HG03066 (cell line): ENCODE results near the gene HLCS.

Experiments
- ATAC-seq: cut with Tn5 transposase; IDR thresholded peaks from one replicate; pipeline ENCODE4 v1.9.1; 2021; ENCODE audit warnings: low read depth; ENCODE audit not compliant: unreplicated experiment

Gene HLCS

DNA sequence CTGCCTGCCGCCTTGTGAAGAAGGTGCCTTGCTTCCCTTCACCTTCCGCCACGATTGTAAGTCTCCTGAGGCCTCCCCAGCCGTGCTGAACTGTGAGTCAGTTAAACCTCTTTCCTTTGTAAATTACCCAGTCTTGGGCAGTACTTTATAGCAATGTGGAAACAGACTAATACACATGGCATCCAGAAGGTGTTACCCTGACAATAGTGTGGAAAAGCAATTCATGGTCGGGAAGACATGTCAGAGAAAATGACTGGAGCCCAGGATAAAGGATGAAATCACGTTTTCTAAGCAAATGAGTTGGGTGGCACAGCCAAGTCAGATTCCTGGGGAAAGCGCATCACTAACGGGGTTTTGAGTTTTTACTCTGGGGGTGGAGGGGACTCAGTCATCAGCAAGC lies 76.4 kb downstream of the HLCS start:
- no peak for ATAC-seq

DNA sequence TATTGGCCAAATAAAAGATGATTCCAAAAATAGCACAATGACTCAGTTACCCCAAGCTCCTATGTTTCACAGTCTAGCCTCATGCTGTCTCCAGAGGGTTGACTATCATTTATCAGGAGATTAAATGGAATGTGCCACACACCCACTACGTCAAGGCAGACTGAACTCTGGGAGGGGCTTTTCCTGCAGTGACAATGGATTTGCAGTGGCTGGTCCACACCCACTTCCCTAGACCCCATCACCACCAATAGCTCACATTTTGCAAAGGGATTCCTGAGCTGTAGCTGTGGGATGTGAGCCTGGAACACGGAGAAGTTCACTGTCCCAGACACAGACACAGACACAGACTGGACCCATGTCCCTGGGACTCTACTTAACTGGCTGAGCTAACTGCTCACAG lies 77.1 kb downstream of the HLCS start:
- no peak for ATAC-seq

DNA sequence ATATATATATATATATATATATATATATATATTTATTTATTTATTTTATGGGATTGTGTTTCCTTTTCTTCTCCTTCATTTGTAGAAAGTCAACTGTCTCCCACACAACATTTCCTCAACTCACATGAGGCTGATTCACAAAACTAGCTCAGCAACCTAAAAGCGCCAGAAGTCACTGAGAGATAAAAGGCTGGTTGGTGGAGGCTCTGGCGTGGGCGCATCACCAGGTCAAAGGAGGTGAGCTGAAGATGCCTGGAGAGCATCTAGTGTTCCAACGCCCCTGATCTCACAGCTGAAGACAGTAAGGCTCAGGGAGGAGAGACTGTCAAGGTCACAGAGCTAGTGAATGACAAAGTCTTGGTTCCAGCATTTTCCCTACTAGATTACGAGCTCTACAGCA lies 78.0 kb downstream of the HLCS start:
- no peak for ATAC-seq

GRCh38 chr21:36887963-36888362 lies 78.5 kb downstream of the HLCS start:
- no peak for ATAC-seq

GRCh38 chr21:36883532-36884486 lies 82.7 kb downstream of the HLCS start:
- ATAC-seq = no peak

DNA sequence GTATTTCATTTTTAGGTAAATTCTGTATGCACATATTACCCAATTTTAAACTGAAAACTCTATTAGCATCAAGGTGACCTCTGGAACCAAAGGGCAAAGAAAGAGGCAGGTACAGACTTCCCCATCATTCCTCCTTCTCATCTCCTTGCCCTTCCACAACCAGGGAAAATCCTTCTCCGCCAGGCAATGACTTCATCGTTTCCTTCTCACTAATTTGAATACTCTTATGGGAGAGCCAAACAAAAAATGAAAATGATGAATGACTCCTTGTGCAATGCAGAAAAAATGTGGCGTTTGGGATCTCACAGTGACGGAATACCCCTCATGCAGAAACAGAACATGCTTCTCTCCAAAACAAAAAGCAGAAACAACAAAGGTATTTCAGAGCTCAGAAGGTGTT lies 83.7 kb downstream of the HLCS start:
- ATAC-seq = no peak

DNA sequence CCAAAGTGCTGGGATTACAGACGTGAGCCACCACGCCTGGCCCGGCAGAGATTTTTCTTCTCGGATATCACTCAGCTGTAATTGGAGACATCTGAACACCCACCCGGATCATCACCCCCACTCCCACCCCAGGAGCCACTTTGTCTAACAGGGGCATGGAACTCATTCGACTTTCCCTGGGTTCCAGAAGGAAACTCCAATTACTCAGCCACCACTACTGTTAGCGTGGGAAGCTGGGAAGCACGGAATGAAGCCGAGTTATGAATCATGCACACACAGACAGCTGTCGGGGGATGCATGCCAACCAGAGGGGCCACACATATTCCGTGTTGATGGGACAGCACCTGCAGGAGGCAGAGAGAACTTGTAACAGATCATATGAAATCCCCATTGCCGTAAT lies 85.2 kb downstream of the HLCS start:
- ATAC-seq = no peak

DNA sequence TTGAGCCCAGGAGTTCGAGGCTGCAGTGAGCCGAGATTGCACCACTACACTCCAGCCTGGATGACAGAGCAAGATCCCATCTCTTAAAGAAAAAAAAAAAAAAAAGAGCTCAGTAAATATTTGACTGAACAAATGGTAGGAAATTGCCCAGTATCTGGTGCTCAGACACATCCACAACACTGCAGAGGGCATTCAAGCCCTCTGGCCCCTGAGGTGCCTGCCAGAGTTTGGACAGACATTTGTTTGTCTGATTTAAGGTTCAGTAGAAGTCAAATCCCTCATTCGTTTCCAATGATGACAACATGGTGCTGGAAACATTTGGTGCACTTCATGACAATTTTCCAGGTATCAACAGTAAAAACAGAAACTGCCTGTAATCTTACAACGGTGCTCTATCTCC lies 86.6 kb downstream of the HLCS start:
- ATAC-seq = no peak

GRCh38 chr21:36877741-36878140 lies 88.7 kb downstream of the HLCS start:
- no peak for ATAC-seq

- ATAC-seq = no peak
Observed at GRCh38 chr21:36874665-36875064, 91.8 kb downstream of the HLCS start.

GRCh38 chr21:36873513-36873912 lies 93.0 kb downstream of the HLCS start:
- ATAC-seq = no peak

DNA sequence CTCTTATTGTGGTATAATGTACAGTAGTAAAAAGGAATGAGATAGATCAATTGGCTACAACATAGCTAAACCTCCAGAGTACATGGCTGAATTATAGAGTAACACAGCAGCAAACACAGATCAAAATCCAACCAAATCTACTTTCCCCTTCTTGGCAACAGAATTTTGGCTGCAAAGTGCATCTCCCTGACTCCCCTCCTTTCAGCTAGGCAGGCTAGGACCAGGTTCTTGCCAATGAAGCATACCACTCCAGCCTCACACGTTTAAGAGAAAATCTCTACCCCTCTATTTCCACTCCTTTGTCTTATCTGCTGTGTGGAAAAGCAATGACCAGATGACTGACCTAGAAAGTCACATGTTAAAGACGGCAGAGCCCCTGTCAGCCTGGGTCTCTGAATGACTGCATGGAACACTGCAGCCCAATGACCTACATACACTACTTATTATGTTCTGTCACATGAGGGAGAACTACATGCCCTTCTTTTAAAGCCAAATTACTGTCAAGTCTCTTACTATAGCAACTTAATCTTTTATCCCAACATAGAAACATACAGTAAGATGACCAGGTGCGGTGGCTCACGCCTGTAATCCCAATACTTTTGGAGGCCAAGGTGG lies 99.1 kb downstream of the HLCS start:
- ATAC-seq = no peak

DNA sequence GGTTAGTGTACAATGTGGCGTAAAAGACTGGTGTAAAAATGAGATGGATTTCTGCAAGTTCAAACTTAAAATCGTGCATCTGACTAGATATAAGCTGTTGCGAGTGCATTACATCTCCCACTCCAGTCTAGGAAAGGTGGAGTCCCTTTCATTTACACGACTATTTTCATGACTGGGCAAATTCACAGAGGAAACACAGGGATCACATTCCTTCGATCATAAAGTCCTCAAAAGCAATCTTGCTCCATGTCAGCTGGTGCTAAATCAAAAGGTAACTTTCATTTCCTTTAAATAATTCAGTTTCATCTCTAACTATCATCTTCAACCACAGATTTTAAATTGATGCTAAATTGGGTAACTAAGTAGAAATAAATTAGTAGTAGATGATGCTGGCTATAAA lies 100.0 kb downstream of the HLCS start:
- no peak for ATAC-seq

DNA sequence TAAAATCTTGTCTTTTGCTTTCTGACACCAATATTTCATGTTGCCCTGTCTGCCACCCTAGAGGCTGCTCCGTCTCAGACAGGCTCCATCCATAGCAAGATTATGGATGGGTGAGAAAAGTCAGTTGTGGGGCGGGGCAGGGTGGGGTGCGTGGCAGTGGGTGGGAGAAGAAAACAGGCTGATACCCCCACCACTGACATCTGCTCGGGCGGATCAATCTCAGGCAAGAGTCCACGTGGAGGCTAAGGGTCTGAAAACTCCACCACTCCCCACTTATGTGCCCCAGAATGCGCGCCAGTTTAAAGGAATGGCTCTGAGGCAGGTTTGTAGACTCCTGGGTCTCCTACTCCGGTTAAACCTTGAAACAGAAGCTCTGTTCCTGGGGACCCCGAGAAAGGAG lies 101.5 kb downstream of the HLCS start:
- ATAC-seq = no peak

DNA sequence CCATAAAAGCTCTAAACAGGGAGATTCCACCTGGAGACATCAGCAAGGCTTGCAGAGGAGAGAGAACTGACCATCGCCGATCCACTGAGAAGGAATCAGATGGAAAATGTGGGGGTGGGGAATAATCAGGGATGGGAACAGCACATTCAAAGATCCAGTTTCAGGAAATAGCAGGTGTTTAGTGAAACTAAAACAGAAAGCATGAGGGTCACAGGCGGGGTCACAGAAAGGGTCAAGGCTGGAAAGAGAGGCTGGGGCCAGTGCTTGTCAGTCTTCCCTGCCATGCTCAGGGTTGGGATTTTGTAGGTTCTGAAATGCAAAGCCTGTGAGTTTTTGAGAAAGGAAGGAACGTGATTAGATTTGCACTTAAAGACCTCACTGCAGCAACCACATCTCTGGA lies 103.2 kb downstream of the HLCS start:
- no peak for ATAC-seq

GRCh38 chr21:36861595-36862323 lies 104.7 kb downstream of the HLCS start:
- ATAC-seq = no peak

DNA sequence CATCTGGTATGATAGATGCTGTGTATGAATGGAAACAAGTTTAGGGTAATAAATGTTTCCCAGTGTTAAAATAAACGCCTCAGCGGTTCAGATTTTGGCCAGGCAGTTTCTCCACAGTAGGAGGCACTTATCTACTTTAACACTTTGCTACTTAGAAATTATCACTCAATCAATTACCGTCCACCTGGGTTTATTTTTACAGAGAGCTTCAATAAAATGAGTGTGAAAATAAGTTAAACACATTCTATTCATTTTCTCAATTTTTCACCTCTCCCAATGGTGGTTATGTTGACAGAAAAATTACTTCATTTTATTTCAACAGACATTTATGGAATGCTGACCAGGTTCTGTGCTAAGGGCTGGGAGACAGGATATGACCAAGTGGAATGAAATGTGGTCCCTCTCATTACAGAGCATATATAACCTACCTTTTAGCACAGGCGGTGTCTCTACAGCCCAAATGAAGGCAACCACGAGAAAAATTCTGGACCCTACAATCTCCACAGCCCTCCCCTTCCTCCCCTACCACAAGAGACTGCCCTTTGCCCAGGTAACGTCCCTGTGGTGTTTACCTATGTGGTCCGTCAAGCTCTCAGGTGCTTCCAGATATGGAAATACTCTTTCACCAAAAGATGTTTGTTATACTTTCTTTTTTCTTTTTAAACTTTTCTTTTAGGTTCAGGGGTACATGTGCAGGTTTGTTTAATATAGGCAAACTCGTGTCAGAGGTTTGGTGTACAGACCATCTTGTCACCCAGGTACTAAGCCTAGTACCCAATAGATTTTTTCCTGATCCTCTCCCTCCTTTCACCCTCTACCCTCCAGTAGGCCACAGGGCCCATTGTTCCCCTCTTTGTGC lies 105.5 kb downstream of the HLCS start:
- ATAC-seq = no peak

DNA sequence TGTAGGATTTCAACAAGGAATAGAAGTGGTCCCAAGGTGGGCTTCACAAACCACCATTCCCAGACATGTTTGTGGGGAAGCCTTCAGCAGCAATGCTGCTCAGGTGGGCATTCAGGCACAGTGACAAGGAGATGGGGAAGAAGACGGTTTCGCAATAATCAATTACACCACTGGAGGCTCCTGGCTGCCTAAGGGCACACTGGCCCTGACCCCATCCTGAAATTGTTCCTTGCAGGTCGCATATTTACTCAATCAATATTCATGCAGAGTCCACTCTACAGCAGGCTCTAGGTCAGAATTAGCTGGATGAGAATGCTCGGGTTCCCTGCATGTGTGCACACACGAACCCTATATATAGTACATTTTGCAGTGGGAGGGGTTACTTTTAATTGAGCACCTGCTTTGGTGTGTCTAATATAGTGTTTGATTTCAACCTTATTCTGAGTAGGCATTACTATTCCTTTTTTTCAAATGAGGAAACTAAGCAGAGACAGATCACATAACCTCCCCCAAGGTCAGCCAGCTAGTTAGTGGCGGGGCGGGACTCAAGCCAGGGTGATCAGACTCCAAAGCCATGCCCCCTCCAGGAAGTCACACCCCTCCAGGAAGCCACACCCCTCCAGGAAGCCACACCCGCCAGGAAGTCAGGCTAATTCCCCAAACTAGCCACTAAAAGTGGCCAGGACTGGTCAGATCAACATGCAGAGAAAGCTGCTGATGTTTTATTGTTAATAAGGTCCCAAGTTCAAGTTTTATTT lies 106.5 kb downstream of the HLCS start:
- ATAC-seq = no peak

DNA sequence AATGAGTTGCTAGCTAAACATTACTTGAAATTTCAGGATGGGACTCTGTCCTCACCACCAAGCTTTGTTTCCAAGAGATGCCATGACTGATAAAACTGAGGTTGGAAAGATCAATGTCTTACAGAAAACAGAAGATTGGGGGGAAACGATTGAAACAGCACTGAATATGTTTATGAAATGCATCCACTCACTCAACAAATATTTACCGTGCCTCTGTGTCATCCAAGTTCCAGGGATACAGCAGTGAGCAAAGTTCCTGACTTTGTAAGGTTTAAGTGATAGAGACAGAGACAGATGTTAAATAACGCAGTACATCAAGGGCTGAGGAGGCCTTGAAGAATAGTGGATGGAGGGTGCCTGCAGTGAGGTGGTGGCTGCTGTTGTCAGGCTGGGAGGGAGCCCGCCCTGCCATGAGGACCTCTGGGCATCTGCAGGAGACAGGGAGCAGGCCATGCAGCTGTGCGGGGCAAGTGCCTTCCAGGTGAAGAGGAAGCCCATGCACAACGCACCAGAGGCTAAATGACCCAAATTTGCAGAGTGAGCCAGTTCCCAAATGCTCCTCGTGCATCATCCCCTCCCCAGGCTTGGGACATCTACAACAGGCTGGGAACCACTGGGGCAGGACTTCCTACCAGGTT lies 108.0 kb downstream of the HLCS start:
- ATAC-seq = no peak
